NCI-H2196 (cell line): ENCODE results near the gene OCA2.
"Not testable (repeated sequence)": the region's sequence is repeated elsewhere in the genome, so short reads cannot be mapped to it uniquely, and the experiment has no call there.

ENCODE experiments used
- DNase-seq: peaks from one replicate; lab custom pipeline; 2025; ENCODE audit not compliant: unreplicated experiment; lab: John Stamatoyannopoulos, UW

The OCA2 gene

DNA sequence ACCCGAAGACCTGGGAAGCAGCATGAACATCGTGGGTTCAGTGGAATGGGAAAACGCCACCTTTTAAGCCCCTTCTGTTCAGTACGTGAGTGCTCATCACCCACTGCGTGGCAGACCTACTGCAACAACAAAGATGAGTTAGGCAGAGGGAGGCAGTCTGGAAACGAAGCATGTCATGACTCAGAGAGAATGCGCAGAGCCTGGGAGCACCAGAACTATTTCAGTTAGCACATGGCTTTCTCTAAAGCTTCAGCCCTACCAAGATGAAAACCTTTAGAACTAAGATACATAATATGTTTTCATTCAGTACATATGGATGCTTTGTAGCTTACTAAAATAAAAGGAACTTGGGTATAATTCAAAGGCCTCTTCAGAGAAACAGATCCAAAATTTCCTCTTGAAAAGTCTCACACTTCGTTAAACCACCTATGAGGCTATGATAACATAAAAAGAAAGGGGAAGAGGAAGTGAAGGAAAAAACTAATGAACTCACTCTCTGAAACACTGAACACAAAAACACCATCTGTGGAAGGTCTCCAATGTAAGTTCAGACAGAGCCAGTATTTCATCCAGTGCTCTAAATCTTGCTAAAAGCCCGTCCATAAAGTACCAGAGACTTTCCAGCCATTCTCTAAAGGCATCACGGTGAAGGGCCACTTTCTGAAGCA is 140.1 kb downstream of the OCA2 start:
- DNase-seq: no peak

DNA sequence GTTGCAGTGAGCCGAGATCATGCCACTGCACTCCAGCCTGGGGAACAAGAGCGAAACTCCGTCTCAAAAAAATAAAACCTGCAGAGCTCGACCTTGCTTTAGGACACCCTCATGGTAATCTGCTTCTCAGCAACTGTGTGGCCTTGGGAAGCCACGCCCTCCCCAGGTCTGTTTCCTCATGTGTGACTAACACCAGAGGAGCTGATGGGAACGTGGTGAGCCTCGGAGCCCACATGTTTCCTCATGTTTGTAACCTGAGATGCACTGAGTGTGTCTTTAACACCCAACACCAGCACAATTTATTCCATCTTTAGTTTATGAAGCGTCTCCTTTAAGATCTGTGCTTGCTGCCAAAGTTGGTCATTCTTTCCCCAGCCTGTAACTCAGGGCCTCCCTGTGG is 142.8 kb downstream of the OCA2 start:
- no peak for DNase-seq

DNA sequence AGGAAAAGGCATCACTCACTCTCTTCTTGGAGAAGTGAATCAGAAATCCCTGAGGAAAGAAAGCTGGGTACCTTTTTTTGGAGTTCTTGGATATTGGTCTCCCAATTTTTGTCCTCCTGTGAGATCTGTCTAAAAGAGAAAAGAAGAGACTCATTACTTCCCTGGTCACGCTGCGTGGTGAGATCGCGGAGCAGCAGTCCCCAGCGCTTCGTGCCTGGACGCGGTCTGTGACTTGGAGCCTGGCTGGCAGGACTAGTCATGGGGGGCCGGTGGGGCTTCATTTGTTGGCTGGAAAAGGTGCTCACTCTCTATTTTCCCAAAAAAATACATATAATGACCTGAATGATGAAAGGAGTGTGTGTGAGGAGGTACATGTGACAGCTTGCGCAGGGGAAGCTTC is 144.0 kb downstream of the OCA2 start:
- DNase-seq: no peak

DNA sequence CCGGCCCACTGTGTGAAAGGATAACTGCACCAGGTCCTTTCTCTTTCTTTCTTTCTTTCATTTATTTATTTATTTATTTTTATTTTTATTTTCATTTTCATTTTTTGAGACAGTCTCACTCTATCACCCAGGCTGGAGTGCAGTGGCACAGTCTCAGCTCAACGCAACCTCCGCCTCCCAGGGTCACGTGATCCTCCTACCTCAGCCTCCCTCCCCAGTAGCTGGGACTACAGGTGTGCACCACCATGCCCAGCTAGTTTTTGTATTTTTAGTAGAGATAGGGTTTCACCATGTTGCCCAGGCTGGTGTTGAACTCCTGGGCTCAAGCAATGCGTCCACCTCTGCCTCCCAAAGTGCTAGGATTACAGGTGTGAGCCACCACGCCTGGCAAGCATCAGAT is 146.5 kb downstream of the OCA2 start:
- DNase-seq: not testable (repeated sequence)

DNA sequence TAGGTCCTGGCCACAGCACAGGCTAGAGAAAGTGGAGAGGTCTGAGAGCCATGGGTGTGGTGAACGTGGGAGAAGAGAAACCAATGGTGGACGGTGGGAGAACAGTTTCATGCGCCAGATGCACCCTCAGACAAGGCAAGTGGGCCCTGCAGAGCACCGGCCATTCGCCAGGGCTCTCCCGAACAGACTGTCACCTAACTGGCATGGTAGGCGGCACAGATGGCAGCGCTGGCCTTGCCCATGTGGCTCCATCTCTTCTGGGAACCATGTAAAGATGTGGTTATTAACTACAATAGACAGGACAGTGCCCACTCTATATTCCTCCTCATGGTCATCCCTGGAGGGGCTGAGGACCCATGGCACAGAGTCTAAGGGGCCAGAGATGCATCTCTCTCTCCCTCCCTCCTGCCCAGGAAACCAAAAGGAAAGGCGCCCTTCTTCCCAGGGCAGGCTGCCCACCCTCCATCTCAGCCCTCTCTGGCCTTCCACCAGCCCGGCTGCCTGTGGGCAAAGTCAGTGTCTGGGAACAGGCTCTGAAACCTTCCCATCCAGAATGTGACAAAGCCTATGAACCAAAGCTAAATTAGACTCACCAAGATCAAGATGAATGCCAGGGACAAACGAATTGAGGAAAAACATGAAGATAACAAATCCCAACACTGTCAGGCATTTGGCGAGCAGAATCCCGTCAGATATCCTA is 147.8 kb downstream of the OCA2 start:
- no peak for DNase-seq

DNA sequence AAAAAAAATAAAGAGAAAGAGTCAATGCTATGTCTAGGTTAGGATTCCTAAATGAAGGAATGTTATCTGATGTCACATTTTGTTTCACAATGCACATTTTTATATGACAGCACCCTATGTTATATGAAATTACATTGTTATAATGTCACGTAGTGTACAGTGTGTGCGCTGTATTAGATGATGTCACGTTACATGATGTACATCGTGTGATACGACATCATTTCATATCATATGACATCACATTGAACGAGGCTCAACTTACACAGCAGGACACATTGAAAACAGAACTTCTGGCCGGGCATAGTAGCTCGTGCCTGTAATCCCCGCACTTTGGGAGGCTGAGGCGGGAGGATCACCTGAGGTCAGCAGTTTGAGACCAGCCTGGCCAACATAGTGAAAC is 150.0 kb downstream of the OCA2 start:
- DNase-seq: no peak

DNA sequence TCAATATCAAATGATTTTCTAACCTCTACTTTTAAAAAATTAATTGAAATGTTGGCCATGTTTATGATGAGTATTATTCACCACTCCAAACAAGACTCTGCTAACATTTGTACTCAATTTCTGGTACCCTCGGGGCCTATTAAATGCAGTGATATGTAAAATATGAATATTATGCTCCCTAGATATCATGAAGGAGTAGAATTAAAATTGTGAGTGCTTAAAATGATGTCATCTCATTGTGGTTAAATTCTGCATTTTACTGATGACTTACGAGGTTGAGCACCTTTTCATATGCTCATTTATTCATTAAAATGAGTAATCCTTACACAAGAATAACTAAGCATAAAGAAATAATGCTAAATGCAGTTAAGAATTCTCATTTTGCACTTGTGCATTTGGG is 159.9 kb downstream of the OCA2 start:
- DNase-seq: no peak

DNA sequence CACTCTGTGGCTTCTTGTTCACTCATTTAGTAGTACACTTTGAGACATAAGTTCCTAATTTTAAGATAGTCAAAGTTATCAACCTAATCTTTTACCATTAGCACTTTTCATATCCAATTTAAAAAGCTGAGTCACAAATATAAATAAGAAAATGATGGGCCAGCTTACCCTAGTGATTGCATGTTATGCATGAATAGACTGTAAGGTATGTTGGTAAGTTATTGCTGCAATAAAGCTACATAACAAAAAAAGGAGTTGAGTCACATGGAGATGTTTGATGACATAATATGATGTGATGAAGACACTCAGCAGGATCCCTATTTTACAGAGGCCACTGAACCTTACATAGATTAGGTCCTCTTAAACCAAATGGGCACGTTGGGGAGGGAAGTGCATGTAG is 161.3 kb downstream of the OCA2 start:
- no peak for DNase-seq

DNA sequence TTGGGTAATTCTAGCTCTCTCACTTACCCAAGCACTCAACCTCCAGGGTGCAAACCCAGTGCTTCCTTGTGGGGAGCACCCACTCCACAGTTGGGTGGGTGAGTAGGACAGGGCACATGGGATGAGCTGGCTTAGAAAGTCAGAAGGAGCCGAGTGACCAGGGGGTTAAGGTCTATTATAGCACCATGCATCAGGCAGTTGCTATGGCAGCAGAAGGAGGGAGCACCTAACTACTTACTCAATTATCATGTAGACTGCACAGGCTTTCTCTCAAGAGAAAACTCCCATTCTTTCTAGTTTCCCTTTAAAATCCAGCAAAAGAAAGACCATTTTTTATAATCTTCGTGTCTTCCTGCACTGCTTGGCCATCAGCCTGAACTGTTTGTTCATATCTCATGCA is 163.0 kb downstream of the OCA2 start:
- no peak for DNase-seq

DNA sequence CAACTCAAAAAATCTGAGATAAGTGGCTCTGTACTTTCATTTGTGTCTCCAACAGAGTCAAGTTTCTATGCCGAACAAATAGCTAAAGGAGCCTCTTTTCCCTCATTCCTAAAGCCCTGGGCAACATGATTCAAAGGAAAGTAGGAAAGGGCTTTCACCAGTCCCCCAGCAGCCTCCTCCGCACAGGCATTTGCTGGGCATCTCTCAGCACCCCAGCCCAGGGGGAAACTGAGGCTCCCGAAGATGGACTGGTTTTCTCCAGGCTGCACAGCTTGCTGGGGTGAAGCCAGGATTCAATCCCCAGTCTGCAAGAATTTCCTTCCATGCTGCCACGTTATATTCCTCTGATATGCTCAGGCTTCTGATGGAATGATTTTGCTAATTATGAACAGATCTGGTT is 163.8 kb downstream of the OCA2 start:
- DNase-seq: no peak

DNA sequence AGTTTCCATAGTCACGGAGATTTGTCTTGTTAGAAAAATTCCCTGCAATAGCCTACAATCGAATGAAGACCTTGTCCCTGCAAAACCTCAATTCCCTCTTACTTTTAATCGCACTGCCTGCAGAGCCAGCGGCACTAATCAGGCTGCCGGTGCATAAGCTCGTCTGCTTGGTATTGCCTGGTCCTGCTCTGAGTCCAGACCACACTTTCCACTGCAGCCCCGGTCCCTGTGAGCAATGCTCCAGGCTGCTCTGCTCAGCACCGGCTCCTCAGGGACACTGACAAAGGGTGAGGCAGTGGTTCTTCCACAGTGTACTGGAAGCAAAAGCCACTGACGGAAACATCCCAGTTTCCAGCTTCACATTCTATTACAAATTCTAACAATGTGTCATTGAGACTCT is 164.3 kb downstream of the OCA2 start:
- no peak for DNase-seq

DNA sequence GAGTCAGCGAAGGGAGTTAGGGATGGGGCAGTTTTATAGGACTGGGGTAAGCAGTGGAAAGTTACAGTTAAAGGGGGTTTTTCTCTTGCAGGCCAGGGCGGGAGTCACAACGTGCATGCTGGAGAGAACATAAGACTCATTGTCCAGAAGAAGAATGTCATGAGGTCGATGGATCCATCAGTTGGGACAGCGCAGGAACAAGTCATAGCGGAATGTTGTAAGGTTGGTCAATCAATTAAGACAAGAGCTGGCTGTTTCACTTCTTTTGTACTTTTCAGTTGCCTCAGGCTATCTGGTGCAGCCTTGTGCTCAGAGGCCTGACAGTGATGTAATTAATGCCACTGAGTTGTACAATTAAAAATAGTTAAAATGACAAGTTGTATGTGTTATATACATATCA is 165.6 kb downstream of the OCA2 start:
- DNase-seq: no peak

DNA sequence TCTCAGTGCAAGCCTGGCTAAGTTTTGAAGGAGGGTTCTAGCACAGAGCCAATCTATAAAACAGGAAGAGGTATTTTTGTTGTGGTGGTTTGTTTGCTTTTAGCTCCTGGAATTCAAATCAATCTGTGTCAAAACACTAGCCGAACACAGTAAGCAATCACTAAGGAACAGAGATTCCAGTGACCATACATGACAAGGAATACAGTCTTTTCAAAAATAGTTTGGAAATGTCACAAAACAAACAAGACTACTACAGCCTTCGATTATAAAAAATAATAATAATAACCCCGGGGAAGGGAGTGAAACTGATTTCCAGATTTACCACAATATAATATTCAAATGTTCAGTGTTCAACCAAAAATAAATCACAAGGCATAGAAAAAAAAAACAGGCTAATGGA is 166.5 kb downstream of the OCA2 start:
- DNase-seq: no peak

DNA sequence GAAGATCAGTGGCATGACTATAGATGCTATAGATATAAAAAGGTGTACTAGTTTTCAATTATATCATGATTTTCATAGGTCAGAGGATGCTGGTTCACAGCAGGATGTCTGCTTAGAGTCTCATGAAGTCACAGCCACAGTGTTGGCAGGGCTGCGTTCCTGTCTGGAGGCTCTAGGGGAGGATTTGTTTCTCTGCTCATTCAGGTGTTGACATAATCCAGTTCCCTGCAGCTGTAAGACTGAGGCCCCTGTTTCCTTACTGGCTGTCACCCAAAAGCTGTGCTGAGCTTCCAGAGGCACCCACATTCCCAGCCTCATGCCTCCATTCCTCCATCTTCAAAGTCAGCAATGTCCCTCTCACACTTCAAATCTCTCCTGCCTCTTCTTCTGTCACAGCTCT is 170.7 kb downstream of the OCA2 start:
- no peak for DNase-seq

DNA sequence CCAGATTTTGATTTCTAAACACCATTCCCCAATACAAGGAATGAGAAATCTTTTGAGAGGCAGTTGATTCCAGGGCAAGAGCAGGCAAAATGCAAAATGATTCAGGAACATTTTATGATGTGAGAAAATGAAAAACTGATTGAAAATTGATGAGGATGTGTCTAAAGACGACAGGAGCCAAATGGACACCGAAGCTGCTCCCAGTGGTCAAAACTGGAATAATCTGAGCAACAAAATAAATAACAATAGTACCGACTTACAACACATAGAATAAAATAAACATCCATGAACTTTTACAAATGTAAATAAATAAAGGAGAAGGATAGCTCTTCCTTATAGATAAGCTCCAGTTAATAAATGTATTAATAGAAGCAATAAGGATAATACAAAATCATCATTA is 186.8 kb downstream of the OCA2 start:
- DNase-seq: no peak

DNA sequence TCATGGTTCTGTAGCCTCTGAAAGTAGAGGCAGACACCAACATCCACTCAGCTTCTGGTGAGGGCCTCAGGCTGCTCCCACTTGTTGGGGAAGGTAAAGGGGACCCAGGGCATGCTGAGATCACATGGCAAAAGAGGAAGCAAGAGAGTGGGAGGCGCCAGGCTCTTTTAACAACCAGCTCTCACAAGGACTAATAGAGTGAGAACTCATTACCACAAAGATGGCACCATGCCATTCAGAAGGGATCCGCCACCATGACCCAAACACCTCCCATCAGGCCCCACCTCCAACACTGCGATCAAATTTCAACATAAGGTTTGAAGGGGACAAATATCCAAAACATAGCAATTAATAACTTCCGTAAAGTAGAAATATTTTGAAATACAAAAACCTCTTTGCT is 192.3 kb downstream of the OCA2 start:
- no peak for DNase-seq

DNA sequence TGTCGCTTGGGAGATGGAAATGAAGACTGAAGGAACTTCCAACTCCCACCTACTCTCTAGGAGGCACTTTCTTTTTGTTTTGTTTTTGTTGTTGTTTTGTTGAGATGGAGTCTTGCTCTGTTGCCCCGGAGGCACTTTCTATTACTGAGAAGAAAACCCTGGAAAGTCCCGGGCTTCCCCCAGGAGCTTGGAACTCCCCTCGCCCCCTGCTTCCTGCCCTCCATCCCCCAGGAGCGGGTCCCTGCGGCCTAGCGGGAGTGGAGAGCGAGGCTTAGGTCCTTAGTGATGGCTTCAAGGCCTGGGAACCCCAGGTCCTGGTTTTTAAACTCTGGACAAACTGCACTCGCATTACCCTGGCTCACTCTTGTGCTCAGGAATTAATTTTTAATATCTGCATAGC is 195.7 kb downstream of the OCA2 start:
- no peak for DNase-seq

DNA sequence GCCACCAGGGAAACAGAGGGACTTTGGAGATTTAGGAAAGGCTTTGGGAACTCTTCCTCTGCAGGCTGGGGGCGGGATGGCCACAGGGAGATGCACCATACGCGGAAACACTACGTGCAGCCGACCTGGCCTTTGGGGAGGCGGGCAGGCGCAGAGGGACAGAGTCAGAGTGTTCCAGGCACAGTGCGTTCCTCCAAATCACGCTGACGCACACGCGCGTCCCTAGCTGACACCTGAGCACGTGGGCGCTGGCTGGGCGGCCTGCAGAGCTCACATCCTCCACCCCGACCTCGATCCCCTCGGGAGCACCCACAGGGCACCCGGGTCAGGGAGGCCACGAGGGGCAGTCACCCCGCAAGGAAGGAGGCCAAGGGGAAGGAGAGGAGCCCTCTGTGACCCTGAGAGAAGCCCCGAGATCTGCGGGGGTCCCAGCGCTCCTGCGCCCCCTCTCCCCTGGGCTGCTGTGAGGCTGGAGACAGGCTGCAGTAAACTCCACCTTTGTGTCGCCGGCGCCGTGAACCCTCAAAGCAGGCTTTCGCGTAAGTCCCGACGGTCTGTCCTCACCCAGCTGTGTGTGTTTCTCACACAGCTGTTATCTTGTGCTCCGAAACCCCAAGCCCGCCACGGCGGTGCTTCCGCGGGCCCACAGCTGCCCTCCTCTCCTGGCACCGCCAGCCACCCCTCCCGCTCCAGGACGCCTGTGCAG is 196.3 kb downstream of the OCA2 start:
- DNase-seq: no peak

DNA sequence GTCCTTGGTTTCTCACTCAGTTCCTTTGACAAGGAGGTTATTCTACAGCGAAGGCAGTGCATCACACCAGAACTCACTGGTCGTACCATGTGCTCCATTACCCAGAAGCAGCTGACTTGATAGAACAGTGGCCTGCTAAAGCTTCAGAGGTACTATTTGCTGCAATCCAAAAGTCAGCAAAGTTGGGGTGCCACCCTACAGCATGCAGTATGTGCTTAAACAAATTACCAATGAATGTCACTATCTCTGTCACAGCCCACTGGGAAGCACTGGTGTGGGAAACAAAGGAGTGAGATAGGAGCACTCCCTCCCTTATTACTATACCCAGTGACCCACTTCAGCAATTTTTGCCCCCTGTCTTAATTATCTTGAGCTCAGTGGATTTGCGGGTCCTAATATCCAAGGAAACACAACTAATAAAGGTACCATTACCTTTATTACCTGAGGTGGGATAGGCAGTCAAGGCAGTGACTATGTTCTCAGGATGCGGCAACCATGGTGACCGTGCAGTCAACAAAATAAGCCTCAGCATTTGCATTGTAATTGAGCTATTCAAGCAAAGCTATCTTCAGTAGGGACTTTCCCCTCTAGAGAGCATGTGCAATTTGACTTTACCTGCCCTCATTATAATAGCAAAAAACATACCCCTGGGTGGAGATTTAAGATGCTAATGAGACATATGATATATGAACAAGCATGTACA is 199.4 kb downstream of the OCA2 start:
- DNase-seq: no peak

DNA sequence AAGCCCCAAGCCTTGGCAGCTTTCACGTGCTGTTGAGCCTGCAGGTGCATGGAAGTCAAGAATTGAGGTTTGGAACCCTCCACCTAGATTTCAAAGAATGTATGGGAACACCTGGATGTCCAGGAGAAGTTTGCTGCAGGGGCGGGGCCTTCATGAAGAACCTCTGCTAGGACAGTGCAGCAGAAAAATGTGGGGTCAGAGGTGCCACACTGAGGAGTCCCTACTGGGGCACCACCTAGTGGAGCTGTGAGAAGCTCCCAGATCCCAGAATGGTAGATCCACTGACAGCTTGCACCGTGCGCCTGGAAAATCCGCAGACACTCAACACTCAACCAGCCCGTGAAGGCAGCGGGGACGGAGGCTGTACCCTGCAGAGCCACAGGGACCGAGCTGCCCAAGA is 201.6 kb downstream of the OCA2 start:
- no peak for DNase-seq

DNA sequence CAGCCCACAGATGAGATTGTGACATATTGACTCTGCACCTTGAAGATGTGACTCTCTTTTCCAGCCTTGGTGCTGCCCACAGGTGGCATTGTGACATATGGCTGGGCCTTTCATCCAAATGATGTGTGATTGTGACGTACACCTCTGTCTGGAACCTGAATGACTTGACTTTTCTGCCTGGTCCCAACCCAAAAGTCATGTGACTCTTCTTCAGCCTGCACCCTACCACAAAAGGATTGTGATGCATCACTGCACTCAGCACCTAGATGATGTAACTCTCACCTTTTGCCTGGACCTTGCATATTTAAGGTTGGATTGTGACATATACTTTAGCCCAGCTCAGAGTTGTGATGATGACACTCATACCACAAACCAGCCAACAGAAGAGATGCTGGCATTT is 204.5 kb downstream of the OCA2 start:
- DNase-seq: no peak

DNA sequence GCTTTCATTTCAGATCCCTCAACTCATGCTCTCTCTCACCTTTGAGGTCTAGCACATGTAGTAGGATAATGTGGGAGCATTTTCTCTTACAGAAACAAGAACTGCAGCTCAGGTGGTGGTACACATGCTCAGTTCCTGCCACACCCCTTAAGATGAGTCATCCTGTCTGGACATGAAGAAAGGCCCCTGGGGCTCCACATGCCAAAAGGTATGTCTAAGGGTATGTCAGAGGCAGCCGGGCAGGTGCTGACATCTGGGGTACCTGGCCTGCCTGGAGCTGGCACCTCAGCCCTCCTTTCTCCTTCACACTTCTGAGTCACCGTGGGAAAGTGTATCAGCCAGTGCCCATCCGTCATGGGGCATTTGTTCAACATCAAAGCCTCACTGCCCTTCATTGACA is 209.9 kb downstream of the OCA2 start:
- no peak for DNase-seq
